SK-N-MC (cell line): ENCODE data around the gene P3H1.

ENCODE experiments used
- EZH2 ChIP-seq: fragments of 200-600 bp; sonication (generic); IDR thresholded peaks from one replicate; pipeline ENCODE4 v1.6.1; 2017; ENCODE audit warnings: antibody characterized with exemption
- POLR2AphosphoS5 ChIP-seq: IDR thresholded peaks from 2 replicates; pipeline ENCODE4 v1.6.1; 2012; ENCODE audit warnings: mild to moderate bottlenecking, low read depth, low read length, borderline replicate concordance

DNA sequence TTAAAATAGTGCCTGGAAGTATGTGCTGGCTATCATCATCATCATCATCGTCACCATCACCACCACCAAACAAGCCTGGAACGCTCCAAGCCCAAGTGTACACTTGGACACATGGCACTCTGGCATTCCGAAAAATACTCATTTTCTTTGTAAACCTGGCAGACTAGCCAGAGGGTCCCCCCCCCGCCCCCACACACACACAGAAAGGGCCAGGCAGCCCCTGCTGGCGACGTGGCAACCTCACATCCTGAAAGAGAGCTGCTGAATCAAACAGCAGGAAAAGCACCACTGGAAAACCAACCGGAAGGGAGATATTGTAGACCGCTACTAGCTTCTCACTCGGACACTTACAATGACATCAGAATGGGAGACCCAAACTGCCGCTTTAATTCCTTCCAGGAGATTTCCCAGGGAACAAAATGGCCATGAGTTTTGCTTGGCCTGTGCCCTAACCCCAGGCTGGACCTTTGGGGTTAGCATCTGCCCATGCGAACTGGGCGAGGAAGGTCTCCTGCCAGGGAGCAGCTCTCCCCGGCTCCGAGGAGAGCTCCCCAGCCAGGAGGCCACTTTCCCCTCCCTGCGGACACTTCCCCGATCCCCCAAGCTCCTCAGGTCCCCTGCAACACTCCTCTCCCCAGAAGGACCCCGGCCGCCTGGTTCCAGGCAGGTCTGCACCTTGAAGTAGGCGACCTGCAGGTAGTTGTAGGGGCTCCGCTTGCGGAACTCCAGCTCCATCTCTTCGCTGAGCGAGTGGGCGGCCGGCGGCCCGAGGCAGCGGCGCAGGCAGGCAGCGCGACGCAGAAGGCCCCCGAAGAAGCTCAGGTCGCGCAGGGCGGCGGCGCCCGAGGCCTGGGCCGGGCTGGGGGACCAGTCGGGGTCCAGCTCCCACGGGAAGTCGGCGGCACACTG is 742 bp downstream of the P3H1 start:
- TF ChIP-seq POLR2AphosphoS5 (no peak), EZH2 (no peak)
